ENCODE measurements around the gene SPINT3.
A peak's percentile ranks its signal among the peaks of the same experiment; 100 is the strongest.

SPINT3 gene
- 0 reads per million in 2 donors for total RNA-seq

GRCh38 chr20:45515147-45515913 lies at the start of gene SPINT3:
Gene SPINT3, minus strand, starts transcription at chr20:45515622. Its CDS starts 14 bp downstream, at chr20:45515608.
- DNase-seq, result no peak

- no peak for DNase-seq
Observed at GRCh38 chr20:45564760-45565276, 49.4 kb upstream of the SPINT3 start.

GRCh38 chr20:45555198-45555597 lies 39.8 kb upstream of the SPINT3 start:
- DNase-seq, result no peak

GRCh38 chr20:45552456-45552855 lies 37.0 kb upstream of the SPINT3 start:
- DNase-seq, result no peak

GRCh38 chr20:45550765-45551164 lies 35.3 kb upstream of the SPINT3 start:
- DNase-seq, result no peak

- no peak for DNase-seq
Observed at GRCh38 chr20:45548410-45548809, 33.0 kb upstream of the SPINT3 start.

- no peak for DNase-seq
Observed at GRCh38 chr20:45547206-45547770, 31.9 kb upstream of the SPINT3 start, which contains the start of gene EPPIN. Gene EPPIN, minus strand, starts transcription at chr20:45547401. Its CDS starts 44 bp downstream, at chr20:45547357.

- DNase-seq, result no peak
Observed at GRCh38 chr20:45545754-45546453, 30.5 kb upstream of the SPINT3 start.

- DNase-seq, result no peak
Observed at GRCh38 chr20:45545351-45545750, 29.9 kb upstream of the SPINT3 start.

- no peak for DNase-seq
Observed at GRCh38 chr20:45539382-45539781, 24.0 kb upstream of the SPINT3 start, which contains the start of gene WFDC6. Gene WFDC6, minus strand, starts transcription at chr20:45539482. Its CDS starts 75 bp downstream, at chr20:45539407.

- no peak for DNase-seq
Observed at GRCh38 chr20:45538209-45538799, 22.9 kb upstream of the SPINT3 start.

- no peak for DNase-seq
Observed at GRCh38 chr20:45527294-45527693, 11.9 kb upstream of the SPINT3 start.

GRCh38 chr20:45523821-45524220 lies 8.4 kb upstream of the SPINT3 start:
- DNase-seq, result no peak

- no peak for DNase-seq
Observed at GRCh38 chr20:45518282-45518681, 2.9 kb upstream of the SPINT3 start.

- DNase-seq, result no peak
Observed at GRCh38 chr20:45510242-45510862, 5.1 kb downstream of the SPINT3 start.

- DNase-seq, result no peak
Observed at GRCh38 chr20:45509091-45509490, 6.3 kb downstream of the SPINT3 start.

GRCh38 chr20:45508068-45508886 lies 7.1 kb downstream of the SPINT3 start:
- peak in 1 of 5 experiments; percentile 2 for DNase-seq

GRCh38 chr20:45507011-45507820 lies 8.2 kb downstream of the SPINT3 start:
- peak in 1 of 5 experiments; percentile 66 for DNase-seq

GRCh38 chr20:45506398-45506797 lies 9.0 kb downstream of the SPINT3 start:
- no peak for DNase-seq

- no peak for DNase-seq
Observed at GRCh38 chr20:45503403-45503802, 12.0 kb downstream of the SPINT3 start.

GRCh38 chr20:45502561-45502960 lies 12.9 kb downstream of the SPINT3 start:
- no peak for DNase-seq
